Panc1 (cell line): ENCODE results near the gene PRLR.

Source experiments
- CTCF ChIP-seq: fragments of 450-650 bp; IDR thresholded peaks from 2 replicates; pipeline ENCODE4 v1.5.1; 2017; ENCODE audit warnings: mild to moderate bottlenecking
- POLR2AphosphoS5 ChIP-seq: IDR thresholded peaks from 2 replicates; pipeline ENCODE4 v1.6.1; 2012; ENCODE audit warnings: mild to moderate bottlenecking, low read depth, low read length, moderate library complexity
- SIN3A ChIP-seq: IDR thresholded peaks from 2 replicates; pipeline ENCODE4 v1.6.1; 2012; ENCODE audit warnings: low read depth, mild to moderate bottlenecking, low read length, moderate library complexity, borderline replicate concordance; ENCODE audit not compliant: insufficient read depth
- TF ChIP-seq, protein P1 (sequence below), 2 experiments: IDR thresholded peaks; 2 replicates each; pipeline ENCODE4 v1.6.1; 2011 to 2012; ENCODE audit warnings: low read depth in 2 of 2, control low read depth in 1 of 2, low read length in 1 of 2, mild to moderate bottlenecking in 1 of 2, moderate library complexity in 1 of 2; ENCODE audit not compliant: insufficient read depth in 1 of 2

DNA sequence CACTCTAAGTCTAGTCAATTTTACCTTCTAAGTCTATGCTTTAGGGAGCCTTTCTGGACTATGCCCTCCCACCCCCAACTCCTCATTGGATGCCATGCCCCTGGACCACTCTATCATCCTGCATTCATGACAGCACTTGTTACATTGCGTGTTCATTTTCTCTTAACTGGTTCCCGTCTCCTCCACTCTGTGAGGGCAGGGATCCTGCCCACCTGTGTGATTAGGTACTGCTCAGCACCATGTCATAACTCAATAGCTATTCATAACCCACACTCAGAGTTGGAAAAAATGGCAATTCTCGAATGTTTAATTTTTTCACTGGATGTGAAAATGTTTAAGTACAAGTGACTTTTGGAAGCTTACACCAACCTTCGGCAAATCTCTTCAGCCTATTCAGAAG lies 88.5 kb downstream of the PRLR start:
- TF ChIP-seq CTCF = no peak
- TF ChIP-seq POLR2AphosphoS5 = no peak
- TF ChIP-seq SIN3A = no peak
- TF ChIP-seq, protein P1, sequence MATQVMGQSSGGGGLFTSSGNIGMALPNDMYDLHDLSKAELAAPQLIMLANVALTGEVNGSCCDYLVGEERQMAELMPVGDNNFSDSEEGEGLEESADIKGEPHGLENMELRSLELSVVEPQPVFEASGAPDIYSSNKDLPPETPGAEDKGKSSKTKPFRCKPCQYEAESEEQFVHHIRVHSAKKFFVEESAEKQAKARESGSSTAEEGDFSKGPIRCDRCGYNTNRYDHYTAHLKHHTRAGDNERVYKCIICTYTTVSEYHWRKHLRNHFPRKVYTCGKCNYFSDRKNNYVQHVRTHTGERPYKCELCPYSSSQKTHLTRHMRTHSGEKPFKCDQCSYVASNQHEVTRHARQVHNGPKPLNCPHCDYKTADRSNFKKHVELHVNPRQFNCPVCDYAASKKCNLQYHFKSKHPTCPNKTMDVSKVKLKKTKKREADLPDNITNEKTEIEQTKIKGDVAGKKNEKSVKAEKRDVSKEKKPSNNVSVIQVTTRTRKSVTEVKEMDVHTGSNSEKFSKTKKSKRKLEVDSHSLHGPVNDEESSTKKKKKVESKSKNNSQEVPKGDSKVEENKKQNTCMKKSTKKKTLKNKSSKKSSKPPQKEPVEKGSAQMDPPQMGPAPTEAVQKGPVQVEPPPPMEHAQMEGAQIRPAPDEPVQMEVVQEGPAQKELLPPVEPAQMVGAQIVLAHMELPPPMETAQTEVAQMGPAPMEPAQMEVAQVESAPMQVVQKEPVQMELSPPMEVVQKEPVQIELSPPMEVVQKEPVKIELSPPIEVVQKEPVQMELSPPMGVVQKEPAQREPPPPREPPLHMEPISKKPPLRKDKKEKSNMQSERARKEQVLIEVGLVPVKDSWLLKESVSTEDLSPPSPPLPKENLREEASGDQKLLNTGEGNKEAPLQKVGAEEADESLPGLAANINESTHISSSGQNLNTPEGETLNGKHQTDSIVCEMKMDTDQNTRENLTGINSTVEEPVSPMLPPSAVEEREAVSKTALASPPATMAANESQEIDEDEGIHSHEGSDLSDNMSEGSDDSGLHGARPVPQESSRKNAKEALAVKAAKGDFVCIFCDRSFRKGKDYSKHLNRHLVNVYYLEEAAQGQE (IDR thresholded peaks at IDR 0.05; ENCODE audit: insufficient read depth in 1 of 2, low read depth in 2 of 2, low read length in 1 of 2) = no peak
